Kidney capillary endothelial cell (primary cell): ENCODE measurements around the gene BLVRA.
A peak's percentile ranks its signal among the peaks of the same experiment; 100 is the strongest.
"Not testable (repeated sequence)": the region's sequence is repeated elsewhere in the genome, so short reads cannot be mapped to it uniquely, and the experiment has no call there.

Experiments
- DNase-seq: peaks from one replicate; pipeline ENCODE4 v3.0.0-alpha.2; 2018; ENCODE audit warnings: low spot score

The BLVRA gene

DNA sequence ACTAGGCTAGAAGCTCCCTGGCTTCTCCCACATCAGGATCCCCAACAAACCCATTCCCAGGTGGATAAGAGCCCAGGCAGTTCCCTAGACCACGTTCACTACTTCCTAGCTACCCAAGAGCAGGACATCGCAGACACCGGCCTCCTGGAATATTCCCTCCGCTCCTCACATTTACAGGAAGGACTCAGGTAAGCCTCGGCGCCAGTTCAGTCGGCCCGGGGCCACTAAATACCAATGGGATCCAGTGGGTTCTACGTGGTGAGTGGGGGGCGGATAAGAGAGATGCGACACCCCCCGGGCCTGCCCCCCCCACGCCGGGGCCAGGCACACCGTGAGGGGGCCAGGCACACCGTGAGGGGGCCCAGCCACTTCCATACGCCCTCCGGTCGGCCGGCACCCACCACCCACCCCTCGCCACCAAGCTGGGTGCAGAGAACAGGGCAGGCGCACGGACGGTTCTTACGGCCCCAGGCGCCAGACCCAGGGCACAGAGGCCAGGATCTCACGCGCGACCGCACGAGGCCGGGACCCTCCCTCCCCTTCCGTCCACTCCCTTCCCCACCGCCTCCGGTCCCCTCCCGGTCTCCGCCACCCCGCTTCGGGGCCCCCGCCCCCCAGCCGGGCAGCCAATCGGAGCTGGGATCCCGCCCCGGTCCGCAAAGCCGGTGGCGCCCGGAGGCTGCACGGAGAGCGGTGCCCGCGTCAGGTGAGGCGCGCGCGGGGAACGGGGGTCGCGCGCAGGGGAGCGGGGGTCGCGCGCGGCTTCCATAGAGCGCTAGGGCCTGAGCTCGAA is at the start of gene BLVRA:
Gene BLVRA (plus strand): TSS at position 652 of the 793 bp plus-strand sequence. CDS start 12,479 bp downstream, outside the sequence.
- peak; percentile 14 for DNase-seq

DNA sequence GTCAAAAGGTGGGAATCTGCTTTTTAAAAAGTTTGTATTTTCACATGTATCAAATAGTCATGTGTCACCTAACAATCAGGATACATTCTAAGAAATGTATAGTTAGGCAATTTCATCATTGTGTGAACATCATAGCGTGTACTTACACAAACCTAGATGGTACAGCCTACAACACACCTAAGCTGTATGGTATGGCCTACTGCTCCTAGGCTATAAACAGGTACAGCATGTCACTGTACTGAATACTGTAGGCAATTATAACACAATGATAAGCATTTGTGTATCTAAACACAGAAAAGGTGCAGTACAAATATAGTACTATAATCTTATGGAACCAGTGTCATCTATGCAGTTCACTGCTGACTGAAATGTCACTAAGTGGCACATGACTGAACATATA is 47.0 kb upstream of the BLVRA start:
- DNase-seq: no peak

GRCh38 chr7:43715966-43716365 is 42.5 kb upstream of the BLVRA start:
- not testable (repeated sequence) for DNase-seq

- DNase-seq: no peak
These were observed 41.9 kb upstream of the BLVRA start for GRCh38 chr7:43716598-43716997.

- peak; percentile 65 for DNase-seq
These were observed 37.2 kb upstream of the BLVRA start for GRCh38 chr7:43721193-43721806.

- DNase-seq: no peak
These were observed 35.5 kb upstream of the BLVRA start for GRCh38 chr7:43723007-43723341.

GRCh38 chr7:43725251-43725650 is 33.2 kb upstream of the BLVRA start:
- DNase-seq: no peak

DNA sequence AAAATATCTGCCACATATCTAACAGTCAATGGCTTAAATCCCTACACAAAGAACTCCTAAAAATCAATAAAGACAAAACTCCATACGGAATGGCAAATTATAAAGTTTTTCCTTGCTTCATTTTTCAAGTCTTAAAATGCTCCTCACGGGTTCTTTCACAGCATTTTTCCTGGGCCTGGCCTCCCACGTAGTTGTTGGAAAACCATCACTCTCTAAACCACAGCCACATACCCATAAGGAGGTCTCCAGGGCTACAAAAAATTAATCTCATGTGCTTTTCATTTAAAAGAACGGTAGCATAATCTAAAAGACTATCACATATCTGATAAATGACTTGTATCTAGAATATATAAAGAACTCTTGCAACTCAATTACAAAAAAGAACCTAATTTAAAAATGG is 32.0 kb upstream of the BLVRA start:
- DNase-seq: no peak

DNA sequence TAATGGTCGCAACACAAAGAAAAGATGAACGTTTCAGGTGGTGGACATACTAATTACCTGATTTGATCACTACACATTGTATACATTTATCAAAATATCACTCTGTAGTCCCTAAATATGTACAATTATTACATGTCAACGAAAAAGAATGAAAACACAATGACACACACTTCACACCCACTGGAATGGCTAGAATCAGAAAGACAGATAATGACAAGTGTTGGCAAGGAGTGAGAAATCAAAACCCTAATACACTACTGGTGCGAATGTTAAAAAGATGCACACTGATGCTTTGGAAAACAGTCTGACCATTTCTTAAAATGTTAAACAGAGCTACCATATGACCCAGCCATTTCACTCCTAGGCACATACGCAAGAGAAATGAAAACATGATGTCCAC is 31.5 kb upstream of the BLVRA start:
- DNase-seq: no peak

DNA sequence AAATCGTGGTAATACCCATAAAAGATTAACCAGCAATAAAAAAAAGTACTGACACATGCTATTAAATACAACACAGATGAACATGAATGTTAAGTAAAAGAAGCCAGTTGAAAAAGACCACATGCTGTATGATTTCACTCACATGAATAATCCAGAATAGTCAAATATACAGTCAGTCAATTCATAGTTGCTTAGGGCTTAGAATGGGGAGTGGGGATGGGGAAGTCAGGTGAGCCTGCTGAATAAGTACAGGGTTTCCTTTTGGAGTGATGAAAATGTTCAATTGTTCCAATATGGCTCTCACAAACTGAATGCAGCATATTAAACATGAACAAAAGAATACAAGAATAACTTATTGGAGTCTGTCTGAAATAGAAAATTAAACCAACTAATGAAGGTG is 31.0 kb upstream of the BLVRA start:
- no peak for DNase-seq

DNA sequence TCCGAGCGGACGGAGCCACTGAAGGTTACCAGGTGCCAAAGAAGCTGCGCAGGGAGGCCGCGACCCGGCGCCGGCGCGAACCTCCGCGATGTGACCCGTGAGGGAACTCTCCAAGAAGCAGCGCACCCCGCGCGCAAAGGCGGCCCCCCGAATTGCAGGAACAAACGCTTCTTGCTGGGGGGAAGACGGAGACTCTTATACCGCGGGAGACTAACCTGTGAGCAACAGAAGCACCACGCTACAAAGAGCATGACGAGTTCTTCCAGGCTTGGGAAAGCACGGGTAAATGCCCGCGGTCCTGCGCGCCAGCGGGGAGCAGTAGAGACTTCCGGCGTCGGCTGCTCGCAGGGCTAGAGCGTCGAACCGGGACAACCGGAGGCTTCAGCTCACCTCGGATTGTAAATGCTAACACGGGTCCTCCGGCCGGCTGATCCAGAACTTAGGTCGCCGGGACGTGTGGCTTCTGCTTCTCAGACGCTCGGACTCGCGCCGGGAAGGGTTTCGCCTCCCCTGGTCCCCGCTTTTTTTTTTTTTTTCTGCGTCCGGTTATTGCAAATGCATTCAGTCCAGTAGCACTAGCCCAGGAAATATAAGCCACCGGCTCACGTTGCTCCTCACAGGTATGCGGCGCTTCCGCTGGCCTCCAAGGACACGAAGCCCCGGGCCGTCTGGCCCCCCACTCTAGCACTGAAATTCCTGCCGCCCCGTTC is 29.1 kb upstream of the BLVRA start, which contains the start of gene COA1:
Gene COA1 (minus strand): TSS at position 310 of the 710 bp plus-strand sequence. CDS start 80,909 bp downstream, outside the sequence.
- peak; percentile 70 for DNase-seq

DNA sequence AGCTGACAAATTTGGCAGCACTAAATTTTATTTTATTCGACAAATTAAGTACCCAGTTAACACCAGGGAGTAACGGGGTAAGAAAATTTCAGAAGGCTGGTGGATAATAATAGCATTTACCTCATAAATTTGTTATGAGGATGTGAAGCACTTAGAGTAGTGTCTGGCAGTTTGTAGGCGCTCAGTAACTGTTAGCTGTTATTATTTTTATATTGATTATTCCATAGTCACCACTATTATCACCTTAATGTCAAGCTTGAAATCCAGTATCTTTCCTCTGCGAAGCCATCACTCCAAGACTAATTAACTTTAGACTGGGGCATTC is 28.6 kb upstream of the BLVRA start:
- no peak for DNase-seq

GRCh38 chr7:43731494-43731893 is 27.0 kb upstream of the BLVRA start:
- DNase-seq: not testable (repeated sequence)

GRCh38 chr7:43734575-43735332 is 23.7 kb upstream of the BLVRA start:
- DNase-seq: not testable (repeated sequence)

- DNase-seq: no peak
These were observed 23.1 kb upstream of the BLVRA start for GRCh38 chr7:43735403-43735801.

- DNase-seq: no peak
These were observed 22.5 kb upstream of the BLVRA start for GRCh38 chr7:43735802-43736603.

DNA sequence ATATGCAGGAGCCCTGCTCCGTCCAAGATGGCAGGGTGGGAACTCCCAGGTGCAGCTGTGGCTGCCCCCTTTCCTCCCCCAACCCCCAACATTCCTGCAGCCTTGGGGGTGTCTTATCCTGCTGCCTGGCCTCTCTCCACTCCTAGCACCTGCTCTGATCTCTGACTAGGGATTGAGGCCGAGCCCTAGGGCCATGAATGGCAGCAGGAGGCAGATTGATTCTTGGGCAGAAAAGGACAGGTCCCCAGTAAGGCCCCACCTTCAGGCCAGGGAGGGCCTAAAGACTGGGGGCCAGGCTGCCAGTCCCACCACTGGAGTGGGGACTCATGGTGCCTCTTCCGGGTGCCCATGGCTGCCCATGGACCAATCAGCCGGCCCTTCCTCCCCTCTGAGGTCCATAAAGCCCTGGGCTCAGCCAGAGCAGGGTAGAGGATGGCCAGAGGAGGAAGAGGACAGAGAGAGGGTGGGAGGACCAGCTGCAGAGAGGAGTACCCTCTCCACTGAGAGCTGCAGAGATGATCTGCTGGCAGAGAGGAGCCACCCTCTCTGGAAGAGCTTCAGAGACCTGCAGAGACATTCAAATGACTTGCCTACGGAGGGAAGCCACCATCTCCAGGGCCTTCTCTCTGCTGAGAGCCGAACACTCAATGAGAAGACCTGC is 20.9 kb upstream of the BLVRA start:
- no peak for DNase-seq

DNA sequence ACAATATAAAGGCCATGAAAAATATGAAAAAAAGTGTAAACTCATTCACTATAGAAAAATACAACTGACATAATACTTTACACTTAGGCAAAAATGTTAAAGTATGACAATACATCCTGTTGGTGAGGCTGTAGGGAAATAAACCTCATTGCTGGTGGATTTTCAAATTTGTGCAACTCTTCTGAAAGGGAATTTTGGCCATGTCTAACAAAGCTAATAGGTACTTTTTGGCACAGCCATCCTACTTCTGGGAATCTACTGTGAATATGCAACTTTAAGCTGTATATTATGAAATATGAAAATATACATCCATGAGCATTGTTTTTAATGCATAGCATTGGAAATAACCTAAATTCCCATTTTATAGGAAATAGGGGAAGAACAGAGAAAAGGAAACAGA is 15.8 kb upstream of the BLVRA start:
- no peak for DNase-seq

GRCh38 chr7:43747328-43748105 is 11.0 kb upstream of the BLVRA start:
- no peak for DNase-seq

GRCh38 chr7:43749383-43749940 is 9.0 kb upstream of the BLVRA start:
- DNase-seq: no peak
